ES-I3 (cell line): ENCODE data around the gene QKI.

Source experiments
- H3K36me3 ChIP-seq: 2 replicates; pipeline ENCODE4 v1.6.1; 2013; ENCODE audit warnings: mild to moderate bottlenecking, low read length, control low read depth, moderate library complexity; ENCODE audit not compliant: insufficient read depth
- H3K4me1 ChIP-seq: 2 replicates; pipeline ENCODE4 v1.6.1; 2013; ENCODE audit warnings: mild to moderate bottlenecking, control low read depth, low read length; ENCODE audit not compliant: insufficient read depth
- H3K9ac ChIP-seq: 2 replicates; pipeline ENCODE4 v1.6.1; 2013; ENCODE audit warnings: low read depth, mild to moderate bottlenecking, low read length, moderate library complexity
- H3K9me3 ChIP-seq: 2 replicates; pipeline ENCODE4 v1.6.1; 2013; ENCODE audit warnings: mild to moderate bottlenecking, low read length, moderate library complexity; ENCODE audit not compliant: control insufficient read depth, insufficient read depth

QKI gene

GRCh38 chr6:163620101-163620500 lies 205.6 kb downstream of the QKI start:
- no peaks in the 10 kb centered on the region for H3K4me1 ChIP-seq
- no peaks in the 10 kb centered on the region for H3K36me3 ChIP-seq
- no peak overlapping the region for H3K9ac ChIP-seq
- H3K9me3 ChIP-seq: no peaks in the 10 kb centered on the region

GRCh38 chr6:163620670-163621330 lies 206.3 kb downstream of the QKI start:
- H3K36me3 ChIP-seq: no peaks in the 10 kb centered on the region
- H3K9ac ChIP-seq: no peak overlapping the region
- no peaks in the 10 kb centered on the region for H3K9me3 ChIP-seq
- H3K4me1 ChIP-seq: no peaks in the 10 kb centered on the region

GRCh38 chr6:163625265-163625664 lies 210.7 kb downstream of the QKI start:
- Histone ChIP-seq H3K4me1 (no peaks in the 10 kb centered on the region), H3K36me3 (no peaks in the 10 kb centered on the region), H3K9ac (no peak overlapping the region), H3K9me3 (no peaks in the 10 kb centered on the region; the same call in 1 of the 2 replicates)

GRCh38 chr6:163626073-163626867 lies 211.8 kb downstream of the QKI start:
- H3K9me3 ChIP-seq: no peaks in the 10 kb centered on the region; the same call in 1 of the 2 replicates

GRCh38 chr6:163627274-163628062 lies 212.9 kb downstream of the QKI start:
- Histone ChIP-seq H3K9me3 (no peaks in the 10 kb centered on the region; the same call in 1 of the 2 replicates), H3K4me1 (no peaks in the 10 kb centered on the region), H3K9ac (no peak overlapping the region), H3K36me3 (no peaks in the 10 kb centered on the region)

More at GRCh38 chr6:163626073-163626867, 211.8 kb downstream of the QKI start:
- Histone ChIP-seq H3K9ac (no peak overlapping the region), H3K4me1 (no peaks in the 10 kb centered on the region), H3K36me3 (no peaks in the 10 kb centered on the region)
